HCT116 (cell line): Measurements from ENCODE around the gene DKK3.

ENCODE experiments used
- CTCF ChIP-seq, 3 experiments: fragments of 200-600 bp in 1 of 3; sonication (generic) in 1 of 3; IDR thresholded peaks in 2 of 3; conservative IDR thresholded peaks in 1 of 3; 2 replicates each; pipeline ENCODE4 v1.5.1; 2012 to 2017; ENCODE audit warnings: low read depth in 2 of 3, low read length in 2 of 3, antibody characterized with exemption in 1 of 3, borderline replicate concordance in 1 of 3, control low read depth in 1 of 3, mild to moderate bottlenecking in 1 of 3, mixed read lengths in 1 of 3, mixed run types in 1 of 3, moderate library complexity in 1 of 3; ENCODE audit not compliant: insufficient read depth in 1 of 3
- EZH2 ChIP-seq: fragments of 200-600 bp; sonication (generic); IDR thresholded peaks from 2 replicates; pipeline ENCODE4 v1.6.1; 2017; ENCODE audit warnings: antibody characterized with exemption, mixed run types
- EZH2phosphoT487 ChIP-seq: fragments of 200-600 bp; IDR thresholded peaks from 2 replicates; pipeline ENCODE4 v1.6.1; 2018; ENCODE audit warnings: antibody characterized with exemption, borderline replicate concordance
- JUND ChIP-seq: IDR thresholded peaks from 2 replicates; pipeline ENCODE4 v1.6.1; 2012
- POLR2A ChIP-seq: IDR thresholded peaks from 2 replicates; pipeline ENCODE4 v1.7.0; 2011; ENCODE audit warnings: borderline replicate concordance; ENCODE audit not compliant: insufficient read depth, insufficient read length; ENCODE audit errors: extremely low read depth
- POLR2AphosphoS5 ChIP-seq: IDR thresholded peaks from 2 replicates; pipeline ENCODE4 v1.6.1; 2011; ENCODE audit warnings: mild to moderate bottlenecking, low read depth, low read length, moderate library complexity
- REST ChIP-seq: IDR thresholded peaks from 2 replicates; pipeline ENCODE4 v1.6.1; 2012; ENCODE audit warnings: low read depth
- SIN3A ChIP-seq: IDR thresholded peaks from 2 replicates; pipeline ENCODE4 v1.6.1; 2012; ENCODE audit warnings: low read depth
- SP1 ChIP-seq: IDR thresholded peaks from 2 replicates; pipeline ENCODE4 v1.6.1; 2012; ENCODE audit warnings: low read depth
- ZBTB33 ChIP-seq: IDR thresholded peaks from 2 replicates; pipeline ENCODE4 v1.6.1; 2011; ENCODE audit warnings: mild to moderate bottlenecking, low read length, moderate library complexity; ENCODE audit not compliant: insufficient replicate concordance; ENCODE audit errors: extremely low read depth
- ZFX ChIP-seq: fragments of 450-650 bp; IDR thresholded peaks from 2 replicates; pipeline ENCODE4 v1.6.1; 2017
- ZNF274 ChIP-seq: fragments of 200-500 bp; sonication (Bioruptor generic); IDR thresholded peaks from 2 replicates; pipeline ENCODE4 v1.6.1; 2014; ENCODE audit warnings: mild to moderate bottlenecking, low read depth, low read length, inconsistent platforms

GRCh38 chr11:11964774-11965150, 43.7 kb downstream of the DKK3 start:
- no peak for TF ChIP-seq SP1
- TF ChIP-seq ZFX: no peak
- TF ChIP-seq EZH2: no peak
- TF ChIP-seq JUND: no peak
- TF ChIP-seq CTCF (IDR thresholded peaks at IDR 0.05 in 2 of 3, conservative IDR thresholded peaks at IDR 0.05 in 1 of 3; ENCODE audit: borderline replicate concordance in 1 of 3, insufficient read depth in 1 of 3, low read depth in 2 of 3, low read length in 2 of 3): no peak
- no peak for TF ChIP-seq POLR2AphosphoS5
- no peak for TF ChIP-seq REST
- TF ChIP-seq POLR2A: no peak
- TF ChIP-seq ZNF274: no peak
- no peak for TF ChIP-seq EZH2phosphoT487
- TF ChIP-seq SIN3A: no peak
- no peak for TF ChIP-seq ZBTB33
